IMR-90 (cell line): Measurements from ENCODE around the gene SEMA4A. TPM values are rescaled to one million over a fixed set of nuclear protein-coding genes. Genes with fewer than 3 reads are reported as not detected.

Experiments
- ATAC-seq: fragments of 200-7000 bp; cut with Tn5 transposase; 2 replicates; pipeline ENCODE4 v1.9.1; 2020; ENCODE audit warnings: low read depth, mild to moderate bottlenecking, moderate library complexity
- BruUV-seq: library from RNA; stranded (reverse); fragments of 400-500 nt; replicated peaks from 2 replicates; lab custom pipeline; 2021; lab: Mats Ljungman, UMichigan
- CTCF ChIA-PET: fragments of 300-600 bp; formaldehyde crosslinking; extraction: SDS; loops from one replicate; lab custom pipeline; 2021; ENCODE audit warnings: antibody characterized with exemption; lab: Yijun Ruan, JAX
- POLR2A ChIA-PET: fragments of 300-600 bp; sonication (Branson Sonifier 250); formaldehyde crosslinking; loops from one replicate; lab custom pipeline; 2022; ENCODE audit warnings: antibody characterized with exemption; ENCODE audit not compliant: unreplicated experiment; lab: Charles Lee
- DNase-seq: peaks from one replicate; pipeline ENCODE4 v3.0.0; 2013
- H2AFZ ChIP-seq: replicated peaks from 2 replicates; pipeline ENCODE3; 2013; ENCODE audit warnings: low read length, mild to moderate bottlenecking; ENCODE audit not compliant: poor library complexity
- H2AK5ac ChIP-seq: 2 replicates; pipeline ENCODE4 v1.6.1; 2013; ENCODE audit warnings: low read depth, low read length, inconsistent platforms
- H2AK9ac ChIP-seq: replicated peaks from 2 replicates; pipeline ENCODE3; 2013; ENCODE audit warnings: mild to moderate bottlenecking, low read depth, low read length, moderate library complexity; ENCODE audit not compliant: poor library complexity
- H2BK120ac ChIP-seq: 2 replicates; pipeline ENCODE4 v1.6.1; 2013; ENCODE audit warnings: low read depth, low read length, inconsistent platforms
- H2BK15ac ChIP-seq: 3 replicates; pipeline ENCODE4 v1.6.1; 2013; ENCODE audit warnings: low read depth, low read length, inconsistent platforms
- H2BK20ac ChIP-seq: 2 replicates; pipeline ENCODE4 v1.6.1; 2013; ENCODE audit warnings: low read depth, mild to moderate bottlenecking, inconsistent platforms, low read length, moderate library complexity
- H2BK5ac ChIP-seq: 2 replicates; pipeline ENCODE4 v1.6.1; 2013; ENCODE audit warnings: mild to moderate bottlenecking, low read depth, low read length, inconsistent platforms; ENCODE audit not compliant: poor library complexity, severe bottlenecking
- H3K14ac ChIP-seq: replicated peaks from 2 replicates; pipeline ENCODE4 v1.6.1; 2013; ENCODE audit warnings: low read depth, low read length, inconsistent platforms
- H3K18ac ChIP-seq: 2 replicates; pipeline ENCODE4 v1.6.1; 2013; ENCODE audit warnings: low read depth, low read length, control low read depth
- H3K23ac ChIP-seq: 2 replicates; pipeline ENCODE4 v1.6.1; 2013; ENCODE audit warnings: low read depth, low read length, inconsistent platforms
- H3K27ac ChIP-seq: 2 replicates; pipeline ENCODE4 v1.5.1; 2013; ENCODE audit warnings: mild to moderate bottlenecking, control low read depth, low read length; ENCODE audit not compliant: insufficient read depth
- H3K27me3 ChIP-seq: 2 replicates; pipeline ENCODE4 v1.6.1; 2013; ENCODE audit warnings: low read length; ENCODE audit not compliant: control insufficient read depth, insufficient read depth
- H3K36me3 ChIP-seq: 2 replicates; pipeline ENCODE4 v1.6.1; 2013; ENCODE audit warnings: low read length, mixed read lengths; ENCODE audit not compliant: control insufficient read depth, insufficient read depth
- H3K4ac ChIP-seq: 2 replicates; pipeline ENCODE4 v1.6.1; 2013; ENCODE audit warnings: low read depth, low read length, inconsistent platforms
- H3K4me1 ChIP-seq: 2 replicates; pipeline ENCODE4 v1.6.1; 2013; ENCODE audit warnings: low read length, mixed read lengths; ENCODE audit not compliant: control insufficient read depth, insufficient read depth
- H3K4me2 ChIP-seq: 2 replicates; pipeline ENCODE4 v1.6.1; 2013; ENCODE audit warnings: low read depth, mild to moderate bottlenecking, control low read depth, low read length, moderate library complexity
- H3K4me3 ChIP-seq: 2 replicates; pipeline ENCODE4 v1.5.1; 2013; ENCODE audit warnings: low read depth, mild to moderate bottlenecking, control low read depth, low read length, moderate library complexity; ENCODE audit not compliant: insufficient read depth
- H3K56ac ChIP-seq: 2 replicates; pipeline ENCODE4 v1.6.1; 2013; ENCODE audit warnings: low read length, inconsistent platforms; ENCODE audit not compliant: insufficient read depth; ENCODE audit errors: extremely low read depth
- H3K79me1 ChIP-seq, 2 experiments: 2 replicates each; pipeline ENCODE4 v1.6.1; 2013; ENCODE audit warnings: low read length in 2 of 2, inconsistent platforms in 1 of 2, low read depth in 1 of 2
- H3K9ac ChIP-seq: 2 replicates; pipeline ENCODE4 v1.6.1; 2013; ENCODE audit warnings: low read depth, low read length, control low read depth
- H3K9me1 ChIP-seq: 2 replicates; pipeline ENCODE4 v1.6.1; 2013; ENCODE audit warnings: low read length, inconsistent platforms; ENCODE audit not compliant: insufficient read depth
- H3K9me3 ChIP-seq: 2 replicates; pipeline ENCODE4 v1.6.1; 2013; ENCODE audit warnings: low read length; ENCODE audit not compliant: control insufficient read depth, insufficient read depth
- H4K20me1 ChIP-seq: 2 replicates; pipeline ENCODE4 v1.6.1; 2013; ENCODE audit warnings: low read length, inconsistent platforms; ENCODE audit not compliant: insufficient read depth
- H4K5ac ChIP-seq: 2 replicates; pipeline ENCODE4 v1.6.1; 2013; ENCODE audit warnings: mild to moderate bottlenecking, low read depth, low read length, control low read depth
- H4K8ac ChIP-seq, 2 experiments: 2 replicates each; pipeline ENCODE4 v1.6.1; 2013; ENCODE audit warnings: low read depth in 2 of 2, low read length in 2 of 2, control low read depth in 1 of 2, inconsistent platforms in 1 of 2
- H4K91ac ChIP-seq: 2 replicates; pipeline ENCODE4 v1.6.1; 2013; ENCODE audit warnings: low read depth, low read length, inconsistent platforms; ENCODE audit not compliant: insufficient read depth
- CEBPB ChIP-seq: IDR thresholded peaks from 2 replicates; pipeline ENCODE4 v1.6.1; 2012; ENCODE audit warnings: low read depth, low read length, improper control_type of control experiment
- CHD1 ChIP-seq: IDR thresholded peaks from 2 replicates; pipeline ENCODE4 v1.6.1; 2012; ENCODE audit warnings: low read depth, low read length, improper control_type of control experiment
- MAFK ChIP-seq: IDR thresholded peaks from 2 replicates; pipeline ENCODE4 v1.6.1; 2012; ENCODE audit warnings: low read depth, low read length, improper control_type of control experiment
- RCOR1 ChIP-seq: IDR thresholded peaks from 2 replicates; pipeline ENCODE4 v1.6.1; 2012; ENCODE audit warnings: mild to moderate bottlenecking, low read length, improper control_type of control experiment; ENCODE audit not compliant: insufficient replicate concordance
- RFX5 ChIP-seq: IDR thresholded peaks from 2 replicates; pipeline ENCODE4 v1.8.0; 2012; ENCODE audit warnings: low read depth, mild to moderate bottlenecking, low read length, moderate library complexity
- SMC3 ChIP-seq: fragments of 150-350 bp; IDR thresholded peaks from 2 replicates; pipeline ENCODE4 v1.6.1; 2016; ENCODE audit warnings: low read depth, mild to moderate bottlenecking, antibody characterized with exemption, low read length, moderate library complexity
- WGBS, 2 experiments: methylation state at CpG; one replicate each; pipeline versions ENCODE4 v1.1.5 to v1.1.7; 2013; ENCODE audit warnings: missing lambda C conversion rate in 2 of 2; ENCODE audit not compliant: insufficient read length in 1 of 2; ENCODE audit errors: extremely low coverage in 2 of 2; 5-methylcytosine and 5-hydroxymethylcytosine counted together
- dilution Hi-C: fragments of 300-500 bp; cut with HindIII; formaldehyde crosslinking; loops from one replicate; pipeline ENCODE4 v1.14.3; 2018; ENCODE audit warnings: low sequenced_read_pairs; ENCODE audit not compliant: unreplicated experiment
- in situ Hi-C: fragments of 300-500 bp; cut with MboI; formaldehyde crosslinking; loops from 3 replicates; pipeline ENCODE4 v1.14.3; 2019; ENCODE audit warnings: low sequenced_read_pairs, inconsistent platforms, mixed read lengths
- intact Hi-C: fragments of 100-400 bp; cut with micrococcal nuclease; formaldehyde crosslinking; loops from 2 replicates; pipeline ENCODE4 v1.10.0; 2022
- polyA plus RNA-seq, 3 experiments: library from polyadenylated mRNA; depleted of rRNA; stranded (reverse); fragments of >200 nt; gene quantifications; 2 replicates each; pipeline ENCODE4 v1.2.3, GENCODE V29; 2012; ENCODE audit warnings: low replicate concordance in 1 of 3
- total RNA-seq: library from RNA; depleted of rRNA; stranded (reverse); fragments of >200 nt; gene quantifications from 2 replicates; pipeline ENCODE4 v1.2.3, GENCODE V29; 2012
- TF ChIP-seq, protein P1 (sequence below): conservative IDR thresholded peaks from 2 replicates; pipeline ENCODE4 v1.5.1; 2012; ENCODE audit warnings: mild to moderate bottlenecking, low read depth, low read length, improper control_type of control experiment

SEMA4A gene
- total and polyA plus RNA-seq, 2 of the 4 experiments (the other 2 are of a cell fraction) = 0.18 to 0.86 TPM

- Histone ChIP-seq H4K8ac (no peak overlapping the region), H3K79me1 (peaks cover 14 to 38% of the 10 kb centered on the region in 2 experiments), H3K14ac (no peak overlapping the region)
These were observed 68.8 kb downstream of the SEMA4A start for GRCh38 chr1:156221986-156222692.

More at GRCh38 chr1:156221986-156222692, 68.8 kb downstream of the SEMA4A start:
- no peak overlapping the region for H2AFZ ChIP-seq
- dilution Hi-C loops = no loop called here
- H2AK9ac ChIP-seq = no peak overlapping the region
- no TSS peak for BruUV-seq
- no peak overlapping the region for H3K27ac ChIP-seq
- no peak overlapping the region for H2BK15ac ChIP-seq
- H3K4ac ChIP-seq = no peak overlapping the region
- H3K27me3 ChIP-seq = no peaks in the 10 kb centered on the region
- ATAC-seq = no peak
- no peak overlapping the region for H4K5ac ChIP-seq
- no peak overlapping the region for H3K23ac ChIP-seq
- no peak overlapping the region for H3K4me2 ChIP-seq
- H3K4me3 ChIP-seq = no peak overlapping the region
- H3K18ac ChIP-seq = no peak overlapping the region
- intact Hi-C loops = no loop called here
- peaks cover 17% of the 10 kb centered on the region for H3K36me3 ChIP-seq
- no peak for DNase-seq
- H3K9ac ChIP-seq = no peak overlapping the region
- no CpG with 5 or more reads among the region's 13 CpGs for WGBS, 2 experiments
- H2BK20ac ChIP-seq = no peak overlapping the region
- H2BK5ac ChIP-seq = no peak overlapping the region
- H2BK120ac ChIP-seq = no peak overlapping the region
- ChIA-PET POLR2A (interaction anchor here (0.9 kb wide), 1 partner anchor 9 kb away, joined by 3 read pairs; the partner anchor contains the start of gene PMF1), CTCF (no interaction called here)
- no peaks in the 10 kb centered on the region for H4K20me1 ChIP-seq
- no peak overlapping the region for H4K91ac ChIP-seq
- no peak overlapping the region for H2AK5ac ChIP-seq
- H3K4me1 ChIP-seq = peaks cover 4% of the 10 kb centered on the region; the same call in 1 of the 2 replicates
- TF ChIP-seq CHD1 (no peak), RCOR1 (no peak), MAFK (no peak), RFX5 (no peak), SMC3 (no peak), CEBPB (no peak)
- TF ChIP-seq, protein P1, sequence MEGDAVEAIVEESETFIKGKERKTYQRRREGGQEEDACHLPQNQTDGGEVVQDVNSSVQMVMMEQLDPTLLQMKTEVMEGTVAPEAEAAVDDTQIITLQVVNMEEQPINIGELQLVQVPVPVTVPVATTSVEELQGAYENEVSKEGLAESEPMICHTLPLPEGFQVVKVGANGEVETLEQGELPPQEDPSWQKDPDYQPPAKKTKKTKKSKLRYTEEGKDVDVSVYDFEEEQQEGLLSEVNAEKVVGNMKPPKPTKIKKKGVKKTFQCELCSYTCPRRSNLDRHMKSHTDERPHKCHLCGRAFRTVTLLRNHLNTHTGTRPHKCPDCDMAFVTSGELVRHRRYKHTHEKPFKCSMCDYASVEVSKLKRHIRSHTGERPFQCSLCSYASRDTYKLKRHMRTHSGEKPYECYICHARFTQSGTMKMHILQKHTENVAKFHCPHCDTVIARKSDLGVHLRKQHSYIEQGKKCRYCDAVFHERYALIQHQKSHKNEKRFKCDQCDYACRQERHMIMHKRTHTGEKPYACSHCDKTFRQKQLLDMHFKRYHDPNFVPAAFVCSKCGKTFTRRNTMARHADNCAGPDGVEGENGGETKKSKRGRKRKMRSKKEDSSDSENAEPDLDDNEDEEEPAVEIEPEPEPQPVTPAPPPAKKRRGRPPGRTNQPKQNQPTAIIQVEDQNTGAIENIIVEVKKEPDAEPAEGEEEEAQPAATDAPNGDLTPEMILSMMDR = no peak
- H3K9me3 ChIP-seq = no peaks in the 10 kb centered on the region
- in situ Hi-C loops = loop anchor here (5.0 kb wide), 1 partner anchor 130 kb away; no protein-coding TSS in a partner anchor
- H3K9me1 ChIP-seq = peaks cover 4% of the 10 kb centered on the region
- H3K56ac ChIP-seq = no peak overlapping the region
